ENCODE measurements around the gene CES3.
"Not testable (repeated sequence)": the region's sequence is repeated elsewhere in the genome, so short reads cannot be mapped to it uniquely, and the experiment has no call there.

Gene CES3

DNA sequence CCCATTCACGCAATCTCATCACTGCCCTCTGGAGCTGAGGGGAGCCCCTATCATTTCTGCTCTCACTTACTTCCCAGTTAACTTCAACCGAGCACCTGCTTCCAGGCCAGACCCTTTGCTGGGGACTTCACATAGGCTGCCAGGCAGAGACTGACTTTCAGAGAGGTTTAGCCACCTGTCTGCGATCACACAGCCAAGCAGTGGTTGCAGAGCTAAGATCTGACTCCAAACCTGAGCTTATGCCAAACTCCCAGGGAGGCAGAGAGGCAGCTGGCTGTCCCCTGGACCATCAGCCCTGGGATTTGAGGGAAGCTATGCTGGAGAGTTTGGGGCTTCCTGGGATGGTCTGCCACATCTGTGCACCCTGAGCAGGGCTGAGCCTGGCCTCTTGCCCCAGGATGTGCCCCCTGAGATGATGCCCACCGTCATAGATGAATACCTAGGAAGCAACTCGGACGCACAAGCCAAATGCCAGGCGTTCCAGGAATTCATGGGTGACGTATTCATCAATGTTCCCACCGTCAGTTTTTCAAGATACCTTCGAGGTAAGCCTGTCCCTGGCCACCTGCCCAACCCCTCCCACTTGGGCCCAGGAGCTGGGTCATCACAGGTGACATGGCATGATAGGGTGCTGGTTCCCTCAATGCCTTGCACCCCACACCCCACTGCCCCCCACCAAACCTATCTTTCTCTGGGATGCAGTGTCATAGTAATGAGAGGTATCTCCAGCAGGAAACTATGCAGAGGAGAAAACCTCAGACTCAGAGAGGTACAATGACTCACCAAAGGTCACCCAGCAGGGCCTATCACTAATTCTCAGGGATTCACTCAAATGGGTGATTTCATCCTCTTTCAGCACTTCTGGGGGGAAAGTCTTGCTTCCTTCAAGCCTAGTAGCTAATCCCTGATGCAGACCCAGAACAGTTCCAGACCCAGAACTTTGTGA is 10.0 kb downstream of the CES3 start:
- no peak for DNase-seq (ENCODE audit: low read depth in 3 of 3)

- no peak for DNase-seq (ENCODE audit: low read depth in 3 of 3)
Measured at GRCh38 chr16:66972983-66973382, 11.9 kb downstream of the CES3 start.

- no peak for DNase-seq (ENCODE audit: low read depth in 3 of 3)
Measured at GRCh38 chr16:66973716-66974115, 12.7 kb downstream of the CES3 start.

- DNase-seq (ENCODE audit: low read depth in 3 of 3) = not testable (repeated sequence)
Measured at GRCh38 chr16:66974156-66974931, 13.3 kb downstream of the CES3 start.

DNA sequence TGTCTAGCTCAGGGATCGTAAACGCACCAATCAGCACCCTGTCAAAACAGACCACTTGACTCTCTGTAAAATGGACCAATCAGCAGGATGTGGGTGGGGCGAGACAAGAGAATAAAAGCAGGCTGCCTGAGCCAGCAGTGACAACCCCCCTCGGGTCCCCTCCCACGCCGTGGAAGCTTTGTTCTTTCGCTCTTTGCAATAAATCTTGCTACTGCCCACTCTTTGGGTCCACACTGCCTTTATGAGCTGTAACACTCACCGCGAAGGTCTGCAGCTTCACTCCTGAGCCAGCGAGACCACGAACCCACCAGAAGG is 13.8 kb downstream of the CES3 start:
- DNase-seq (ENCODE audit: low read depth in 3 of 3) = peak in 2 of 3 experiments; percentile 6 to 10

- no peak for DNase-seq (ENCODE audit: low read depth in 3 of 3)
Measured at GRCh38 chr16:66975302-66975893, 14.3 kb downstream of the CES3 start.

DNA sequence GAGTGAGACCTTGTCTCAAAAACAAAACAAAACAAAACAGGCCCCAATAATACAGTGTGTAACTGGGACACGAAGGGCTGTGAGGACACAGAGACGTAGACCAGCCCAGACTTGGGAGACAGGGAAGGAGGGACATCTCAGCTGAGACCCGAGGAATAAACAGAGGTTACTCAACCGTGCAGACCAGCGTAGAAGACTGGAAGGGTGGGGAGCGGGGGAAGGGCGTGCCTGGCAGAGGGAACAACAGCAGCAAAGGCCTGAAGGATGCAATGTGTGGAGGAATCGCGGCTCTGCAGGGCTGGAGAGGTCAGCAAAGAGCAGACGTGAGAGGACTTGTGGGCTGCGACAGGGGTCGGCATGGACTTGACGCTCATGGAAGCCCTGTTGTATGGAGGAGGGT is 15.7 kb downstream of the CES3 start:
- DNase-seq (ENCODE audit: low read depth in 3 of 3) = no peak

DNA sequence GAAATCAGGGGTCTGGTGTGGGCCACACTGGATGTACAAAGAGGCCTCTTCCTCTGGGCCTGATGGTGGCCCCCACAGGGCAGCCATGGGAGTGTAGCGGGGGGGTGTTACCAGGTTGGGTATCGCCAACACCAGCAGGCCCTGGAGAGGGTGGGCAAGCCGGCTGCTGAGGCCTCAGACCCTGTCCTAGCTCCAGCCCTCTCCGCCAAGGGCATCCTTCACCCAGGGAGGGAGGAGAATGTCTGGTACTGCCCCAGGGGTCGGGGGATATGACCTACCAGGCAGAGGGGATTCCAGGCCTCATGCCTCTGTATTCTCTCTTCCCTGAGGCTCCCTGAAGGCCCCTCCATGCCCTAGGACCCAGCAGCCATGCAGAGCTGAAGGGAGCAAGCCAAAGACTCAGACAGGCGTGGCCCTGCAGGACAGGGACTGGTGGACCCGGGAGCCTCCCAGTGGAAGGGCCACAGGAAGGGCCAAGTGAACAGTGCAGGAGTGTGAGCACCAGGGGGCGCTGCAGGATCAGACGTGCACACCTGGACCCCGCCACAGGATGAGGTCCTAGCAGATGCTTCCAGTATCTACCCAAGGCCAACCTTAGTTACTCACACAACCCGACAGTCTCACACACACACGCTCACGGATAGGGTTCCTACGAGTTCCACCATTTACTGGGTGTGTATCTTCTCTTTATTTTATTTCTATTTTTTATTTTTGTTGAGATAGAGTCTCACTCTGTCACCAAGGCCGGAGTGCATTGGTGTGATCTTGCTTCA is 16.5 kb downstream of the CES3 start:
- peak; percentile 73 to 89 (median 86) for DNase-seq (ENCODE audit: low read depth in 3 of 3)

GRCh38 chr16:66979011-66979717 is 18.1 kb downstream of the CES3 start:
- no peak for DNase-seq (ENCODE audit: low read depth in 3 of 3)

- DNase-seq (ENCODE audit: low read depth in 3 of 3) = no peak
Measured at GRCh38 chr16:66983033-66983432, 22.0 kb downstream of the CES3 start.

GRCh38 chr16:66984892-66985311 is 23.8 kb downstream of the CES3 start:
- peak; percentile 36 to 49 (median 46) for DNase-seq (ENCODE audit: low read depth in 3 of 3)

DNA sequence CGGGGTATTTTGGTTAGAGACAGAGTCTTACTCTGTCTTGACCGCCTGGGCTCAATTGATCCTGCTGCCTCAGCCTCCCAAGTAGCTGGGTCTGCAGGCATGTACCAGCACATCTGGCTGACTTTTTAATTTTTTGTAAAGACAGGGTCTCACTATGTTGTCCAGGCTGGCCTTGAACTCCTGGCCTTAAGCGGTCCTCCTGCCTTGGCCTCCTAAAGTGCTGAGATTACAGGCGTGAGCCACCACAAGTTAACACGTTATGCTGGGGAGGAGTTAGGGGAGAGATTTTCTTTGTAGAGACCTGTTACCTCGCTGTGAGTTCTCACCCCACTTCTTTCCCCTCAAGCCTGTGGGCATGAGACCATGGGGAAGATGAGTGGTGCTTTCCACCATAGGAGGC is 25.5 kb downstream of the CES3 start:
- no peak for DNase-seq (ENCODE audit: low read depth in 3 of 3)

GRCh38 chr16:66988197-66988788 is 27.2 kb downstream of the CES3 start, which contains the start of gene CES4A:
CES4A (plus strand) TSS chr16:66988589; CDS start chr16:66988773, 184 bp downstream.
- DNase-seq (ENCODE audit: low read depth in 3 of 3) = no peak

DNA sequence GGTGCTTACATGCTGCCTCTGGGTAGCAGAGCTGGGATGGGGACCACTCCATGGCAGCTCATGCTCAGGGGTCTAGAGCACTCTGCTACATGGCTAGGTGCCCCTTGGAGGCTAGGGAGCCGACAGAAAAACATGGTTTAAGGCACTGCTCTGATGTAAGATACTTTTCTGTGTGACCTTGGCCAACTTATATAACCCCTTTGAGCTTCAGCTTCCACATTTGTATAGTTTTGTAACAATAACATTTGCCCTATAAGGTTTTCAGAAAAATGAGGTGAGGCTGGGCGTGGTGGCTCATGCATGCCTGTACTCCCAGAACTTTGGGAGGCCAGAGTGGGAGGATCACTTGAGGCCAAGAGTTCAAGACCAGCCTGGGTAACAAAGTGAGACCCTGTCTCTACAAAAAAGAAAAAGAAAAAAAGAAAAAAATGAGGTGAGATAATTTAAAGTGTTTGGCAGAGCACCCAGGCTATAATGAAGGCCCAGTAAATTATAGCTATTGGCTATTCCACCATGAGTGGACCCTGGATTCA is 30.5 kb downstream of the CES3 start:
- DNase-seq (ENCODE audit: low read depth in 3 of 3) = no peak

DNA sequence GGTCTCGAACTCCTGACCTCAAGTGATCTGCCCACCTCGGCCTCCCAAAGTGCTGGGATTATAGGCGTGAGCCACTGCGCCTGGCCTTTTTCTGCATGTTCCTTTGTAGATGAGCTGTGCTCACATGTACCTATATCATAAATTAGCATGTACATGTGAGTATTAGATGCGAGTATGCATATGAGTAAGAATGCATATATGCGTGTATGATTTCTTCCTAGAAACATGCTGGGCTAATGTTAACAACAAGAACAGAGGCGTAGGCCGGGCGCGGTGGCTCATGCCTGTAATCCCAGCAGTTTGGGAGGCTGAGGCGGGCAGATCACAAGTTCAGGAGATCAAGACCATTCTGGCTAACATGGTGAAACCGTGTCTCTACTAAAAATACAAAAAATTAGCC is 32.5 kb downstream of the CES3 start:
- DNase-seq (ENCODE audit: low read depth in 3 of 3) = not testable (repeated sequence)

DNA sequence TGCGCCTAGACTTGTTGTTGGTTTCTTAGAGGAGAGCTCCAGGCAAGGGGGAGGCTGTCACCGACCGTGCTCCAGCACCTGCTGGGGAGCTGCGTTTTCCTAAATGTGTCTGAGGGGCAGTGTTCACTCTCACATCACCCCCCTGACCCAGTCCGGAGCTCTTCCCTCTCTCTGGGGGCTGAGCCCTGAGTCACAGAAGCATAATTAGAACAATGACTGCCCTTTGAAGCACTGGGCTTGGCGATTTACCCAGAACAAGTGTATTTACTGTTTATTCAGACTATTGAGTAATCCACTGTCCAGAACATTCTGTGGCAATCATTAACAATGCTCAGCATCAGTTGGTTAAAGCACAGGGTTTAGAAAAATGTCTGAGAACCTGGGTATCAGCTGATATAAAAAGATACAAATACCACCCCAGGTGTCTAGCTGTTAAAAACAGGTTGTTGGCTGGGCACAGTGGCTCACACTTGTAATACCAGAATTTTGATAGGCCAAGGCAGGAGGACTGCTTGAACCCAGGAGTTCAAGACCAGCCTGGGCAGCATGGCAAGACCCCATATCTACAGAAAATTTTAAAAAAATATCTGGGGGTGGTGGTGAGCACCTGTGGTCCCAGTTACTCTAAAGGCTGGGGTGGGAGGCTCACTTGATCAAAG is 35.4 kb downstream of the CES3 start:
- no peak for DNase-seq (ENCODE audit: low read depth in 3 of 3)

DNA sequence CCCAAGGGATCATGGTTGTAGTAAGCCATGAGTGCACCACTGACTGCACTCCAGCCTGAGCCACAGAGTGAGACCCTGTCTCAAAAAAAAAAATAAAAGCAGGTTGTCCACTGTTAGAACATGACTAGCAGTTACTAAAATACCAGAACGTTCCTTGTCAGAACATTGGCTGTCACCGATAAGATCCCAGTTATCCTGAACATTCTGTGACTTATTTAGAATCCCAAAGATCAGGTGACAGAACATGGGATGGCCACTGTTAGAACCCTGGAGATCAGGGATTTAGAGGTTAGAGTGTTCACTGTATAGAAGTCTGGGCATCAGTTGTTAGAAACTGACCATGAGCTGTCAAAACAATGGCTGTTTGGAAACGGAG is 35.9 kb downstream of the CES3 start:
- DNase-seq (ENCODE audit: low read depth in 3 of 3) = no peak

- peak in 2 of 3 experiments; percentile 19 to 22 for DNase-seq (ENCODE audit: low read depth in 3 of 3)
Measured at GRCh38 chr16:67000384-67001351, 39.6 kb downstream of the CES3 start.

GRCh38 chr16:67001726-67002125 is 40.7 kb downstream of the CES3 start:
- DNase-seq (ENCODE audit: low read depth in 3 of 3) = no peak

All from stimulated activated CD4-positive, alpha-beta T cell treated with anti-CD3 and anti-CD28 coated beads, TNF-alpha, amount 100 ng/mL, for 4 hours (primary cell).